Fibroblast of lung (primary cell): ENCODE data around the gene ZMYM4.

Experiments used
- CTCF ChIP-seq, 2 donors: IDR thresholded peaks in 1 of 2; conservative IDR thresholded peaks in 1 of 2; 1 replicate in 1 of 2; 2 replicates in 1 of 2; pipeline ENCODE4 v1.5.1; 2011 to 2012; ENCODE audit warnings: low read length in 2 of 2, control low read depth in 1 of 2, inconsistent platforms in 1 of 2, low read depth in 1 of 2, mild to moderate bottlenecking in 1 of 2
- EZH2 ChIP-seq: IDR thresholded peaks from 2 replicates; pipeline ENCODE4 v1.5.1; 2012; ENCODE audit warnings: low read length, control low read depth, mild to moderate bottlenecking; ENCODE audit errors: missing control alignments

GRCh38 chr1:35428360-35428759, 159.9 kb downstream of the ZMYM4 start:
- no peak for TF ChIP-seq CTCF (conservative IDR thresholded peaks at IDR 0.05 in 1 of 2, IDR thresholded peaks at IDR 0.05 in 1 of 2; ENCODE audit: low read depth in 1 of 2, low read length in 2 of 2)
- TF ChIP-seq EZH2, result no peak
